Mammary epithelial cell (primary cell): ENCODE data around the gene AMPH.

Source experiments
- CTCF ChIP-seq, 2 donors: IDR thresholded peaks in 1 of 2; conservative IDR thresholded peaks in 1 of 2; 2 replicates each; pipeline ENCODE4 v1.5.1; 2011 to 2012; ENCODE audit warnings: inconsistent platforms in 2 of 2, low read length in 2 of 2, mild to moderate bottlenecking in 2 of 2, control low read depth in 1 of 2, low read depth in 1 of 2; ENCODE audit not compliant: insufficient read depth in 1 of 2; ENCODE audit errors: extremely low read depth in 1 of 2
- EZH2 ChIP-seq: IDR thresholded peaks from 2 replicates; pipeline ENCODE4 v1.6.1; 2012; ENCODE audit warnings: low read length, inconsistent platforms, borderline replicate concordance

GRCh38 chr7:38478404-38478803 is 152.8 kb downstream of the AMPH start:
- TF ChIP-seq CTCF (conservative IDR thresholded peaks at IDR 0.05 in 1 of 2, IDR thresholded peaks at IDR 0.05 in 1 of 2; ENCODE audit: extremely low read depth in 1 of 2, insufficient read depth in 1 of 2, low read depth in 1 of 2, low read length in 2 of 2) (no peak), EZH2 (no peak)
